GOT3 (cell line): ENCODE results near the gene FGB.
A peak's percentile ranks its signal among the peaks of the same experiment; 100 is the strongest.

ENCODE experiments used
- DNase-seq: peaks from one replicate; lab custom pipeline; 2025; ENCODE audit warnings: mixed read lengths; lab: John Stamatoyannopoulos, UW

The FGB gene

DNA sequence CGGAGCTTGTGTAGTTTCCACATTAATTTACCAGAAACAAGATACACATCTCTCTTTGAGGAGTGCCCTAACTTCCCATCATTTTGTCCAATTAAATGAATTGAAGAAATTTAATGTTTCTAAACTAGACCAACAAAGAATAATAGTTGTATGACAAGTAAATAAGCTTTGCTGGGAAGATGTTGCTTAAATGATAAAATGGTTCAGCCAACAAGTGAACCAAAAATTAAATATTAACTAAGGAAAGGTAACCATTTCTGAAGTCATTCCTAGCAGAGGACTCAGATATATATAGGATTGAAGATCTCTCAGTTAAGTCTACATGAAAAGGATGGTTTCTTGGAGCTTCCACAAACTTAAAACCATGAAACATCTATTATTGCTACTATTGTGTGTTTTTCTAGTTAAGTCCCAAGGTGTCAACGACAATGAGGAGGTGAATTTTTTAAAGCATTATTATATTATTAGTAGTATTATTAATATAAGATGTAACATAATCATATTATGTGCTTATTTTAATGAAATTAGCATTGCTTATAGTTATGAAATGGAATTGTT, at the start of gene FGB:
Gene FGB, plus strand, starts transcription at position 315 of the 558 bp plus-strand sequence. Its CDS starts 8 bp downstream, at position 323.
- DNase-seq = no peak

DNA sequence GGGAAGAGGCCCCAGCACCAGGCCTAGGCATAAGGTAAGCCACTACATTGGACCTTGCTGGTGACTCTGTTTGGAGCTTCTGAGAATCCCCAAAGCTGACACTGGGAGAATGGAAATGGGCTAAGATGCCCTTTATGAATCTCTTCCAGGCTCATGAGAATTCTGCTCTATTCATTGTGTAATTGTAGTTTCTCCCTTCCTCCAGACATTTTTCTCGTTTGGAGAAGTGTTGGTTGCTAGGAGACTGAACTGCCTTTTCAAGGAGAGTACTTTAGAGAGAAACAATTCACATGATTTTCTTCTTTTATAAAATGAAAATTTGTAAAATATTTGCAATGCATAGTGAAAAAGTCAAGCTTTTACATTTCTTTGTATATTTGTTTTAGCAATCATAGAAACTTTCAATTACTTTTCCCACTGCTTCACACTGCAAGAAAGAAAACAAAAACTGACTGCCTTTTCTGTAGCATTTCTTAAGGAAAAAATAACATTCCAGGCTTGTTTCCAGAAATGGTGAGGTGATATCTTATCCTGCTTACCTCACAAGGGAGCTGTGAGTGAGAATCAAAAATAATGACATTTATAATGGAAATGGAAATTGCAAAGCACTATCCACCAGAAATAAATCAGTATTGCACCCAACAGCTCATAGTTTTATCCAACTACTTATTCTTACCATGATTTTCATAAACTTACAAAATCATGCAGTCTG, 46.3 kb upstream of the FGB start:
- DNase-seq = no peak

DNA sequence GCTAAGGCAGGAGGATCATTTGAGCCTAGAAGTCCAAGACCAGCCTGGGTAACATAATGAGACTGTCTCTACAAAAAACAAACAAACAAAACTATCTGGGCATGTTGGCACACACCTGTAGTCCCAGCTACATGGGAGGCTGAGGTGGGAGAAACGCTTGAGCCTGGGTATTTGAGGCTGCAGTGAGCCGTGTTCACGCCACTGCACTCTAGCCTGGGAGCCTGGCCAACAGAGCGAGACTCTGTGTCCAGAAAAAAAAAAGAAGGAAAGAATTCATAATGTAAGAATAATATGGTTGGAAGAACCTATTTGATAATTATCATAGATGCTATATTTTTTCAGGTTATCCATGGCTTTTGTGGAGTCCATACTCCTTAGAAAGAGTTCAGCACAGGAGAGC, 45.2 kb upstream of the FGB start:
- DNase-seq = no peak

DNA sequence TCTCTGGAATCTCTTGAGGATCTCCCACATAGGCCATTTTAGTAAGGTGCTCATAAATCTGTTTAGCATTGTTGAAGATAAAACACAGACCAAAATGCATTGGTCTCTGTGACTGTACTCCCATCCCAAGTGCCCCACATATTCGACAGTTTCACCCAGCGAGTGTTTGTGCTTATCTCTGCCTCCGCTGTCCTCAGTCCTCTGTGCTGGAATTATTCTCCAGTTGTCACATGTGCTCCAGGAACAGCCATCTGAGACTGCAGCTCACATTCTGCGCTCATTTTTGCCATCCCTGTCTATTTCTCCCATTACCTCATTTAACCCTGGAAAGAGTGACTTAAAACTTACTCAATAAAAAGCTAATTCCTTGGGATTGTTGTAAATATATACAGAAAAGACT, 43.6 kb upstream of the FGB start:
- DNase-seq = no peak

DNA sequence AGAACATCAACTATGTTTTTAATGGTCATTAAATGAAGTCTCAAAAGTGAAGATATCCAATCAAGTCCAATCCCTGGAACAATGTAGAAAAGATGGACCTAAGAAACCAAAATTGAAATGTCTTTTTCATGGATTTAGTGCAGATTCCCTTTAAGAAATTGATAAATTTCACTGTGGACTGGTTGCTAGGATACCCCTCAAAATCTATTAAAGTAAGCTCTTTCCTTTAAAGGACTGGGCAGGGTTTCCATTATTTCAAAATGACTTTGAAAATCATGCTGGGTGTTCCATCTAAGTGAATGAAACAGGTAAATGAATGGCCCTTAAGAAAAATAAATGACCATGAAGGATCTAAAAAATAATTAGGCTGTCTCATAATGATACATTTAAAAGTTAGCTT, 41.2 kb upstream of the FGB start:
- no peak for DNase-seq

DNA sequence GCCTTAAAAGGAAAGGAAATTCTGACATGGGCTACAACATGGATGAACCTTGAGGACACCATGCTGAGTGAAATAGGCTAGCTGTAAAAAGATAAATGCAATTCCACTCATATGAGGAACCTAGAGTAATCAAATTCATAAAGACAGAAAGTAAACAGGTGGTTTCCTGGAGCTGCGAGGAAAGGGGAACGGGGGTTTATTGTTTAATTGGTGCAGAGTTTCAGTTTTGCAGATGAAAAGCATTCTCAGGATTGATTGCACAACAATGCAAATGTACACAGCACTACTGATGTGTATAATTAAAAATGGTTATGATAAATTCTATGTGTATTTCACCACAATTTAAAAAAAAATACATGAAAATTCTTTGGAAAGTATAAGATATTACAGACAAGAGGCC, 36.7 kb upstream of the FGB start:
- DNase-seq = no peak

DNA sequence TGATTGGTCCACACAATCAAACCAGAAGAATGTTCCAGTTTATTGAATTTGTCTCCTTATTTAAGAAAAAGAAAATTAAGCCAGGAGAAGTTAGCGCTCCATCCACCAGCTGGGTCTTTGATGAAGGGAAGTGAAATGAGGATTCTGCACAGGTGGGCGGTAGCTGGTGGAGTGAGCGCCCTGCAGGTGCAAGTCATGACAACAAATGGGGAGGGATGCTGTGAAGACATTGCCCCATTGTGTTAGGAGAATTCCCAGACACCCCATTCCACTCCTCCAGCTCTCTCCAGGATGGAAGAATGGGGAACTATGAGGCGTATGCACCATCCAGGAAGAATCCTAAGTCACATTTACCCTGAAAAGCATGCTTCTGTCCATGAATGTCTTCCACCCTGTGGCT, 35.5 kb upstream of the FGB start:
- no peak for DNase-seq

DNA sequence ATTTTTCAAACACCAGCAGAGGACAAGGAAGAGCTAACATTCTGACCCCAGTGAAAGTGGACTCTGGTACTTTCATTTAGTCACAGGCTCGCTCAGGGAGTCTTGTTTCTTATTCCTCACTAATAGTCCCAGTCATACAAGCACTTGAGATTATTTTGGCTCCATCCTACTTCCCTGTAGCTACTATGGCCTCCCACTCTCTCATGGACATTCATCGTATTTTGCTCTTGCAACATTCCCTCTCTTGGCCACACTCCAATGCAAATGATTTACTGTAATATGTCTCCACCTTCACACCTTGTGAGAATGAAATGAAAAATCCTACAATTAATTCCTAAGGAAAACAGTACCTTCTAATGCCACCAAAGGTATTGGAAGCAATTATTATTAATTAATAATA, 33.9 kb upstream of the FGB start:
- no peak for DNase-seq

DNA sequence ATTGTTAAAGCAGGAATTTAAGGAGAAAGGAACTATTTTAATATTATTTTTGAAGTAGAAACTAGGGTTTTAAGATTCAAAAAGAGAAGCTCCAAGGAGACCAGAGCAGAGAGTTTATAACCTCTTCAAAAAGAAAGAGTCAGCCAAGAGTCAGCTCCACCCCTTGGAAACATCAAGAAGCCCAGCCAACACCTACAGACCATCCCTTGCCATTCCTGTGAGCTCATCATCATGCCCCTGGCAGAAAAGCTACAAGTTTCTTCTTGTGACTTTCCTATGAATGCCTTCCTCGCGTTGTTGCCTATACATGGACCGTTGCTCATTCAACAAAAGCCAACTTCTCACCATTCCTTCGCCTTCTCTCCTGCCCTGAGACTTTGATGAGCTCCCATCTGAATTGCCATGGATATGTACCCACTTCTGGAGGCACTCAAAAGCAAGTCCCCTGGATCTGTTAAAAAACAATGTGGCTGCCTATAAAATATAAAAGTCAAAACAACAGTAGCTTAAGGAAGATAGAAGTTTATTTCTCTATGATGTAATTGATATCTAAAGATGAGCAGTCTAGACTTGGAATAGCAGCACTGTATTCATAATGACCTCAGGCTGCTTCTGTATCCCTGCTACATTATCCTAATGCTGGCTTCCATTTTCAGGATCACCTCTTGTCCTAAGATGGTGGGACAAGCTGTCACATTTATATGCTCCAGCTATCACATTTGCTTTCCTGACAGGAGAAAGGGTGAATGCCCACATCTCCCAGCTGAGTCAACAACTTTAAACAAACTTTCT, 32.9 kb upstream of the FGB start:
- no peak for DNase-seq

DNA sequence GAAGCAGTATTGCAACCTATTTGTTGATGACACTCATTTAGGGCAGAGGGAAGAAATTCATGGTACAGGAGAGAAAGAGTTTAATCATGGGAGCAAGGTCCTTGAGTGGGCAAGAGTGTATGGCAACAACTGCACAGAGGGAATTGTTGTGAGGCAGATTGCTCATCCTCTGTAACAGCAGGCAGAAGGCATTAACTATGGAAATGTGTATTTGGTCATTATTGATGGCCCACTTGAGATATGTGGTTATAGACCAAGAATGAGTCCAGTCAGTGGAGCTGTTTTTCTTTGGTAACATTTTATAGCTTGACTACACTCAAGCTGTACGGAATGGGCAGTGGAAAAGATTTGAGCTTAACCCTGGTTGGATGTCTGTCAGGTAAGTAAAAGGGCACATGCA, 28.5 kb upstream of the FGB start:
- DNase-seq = no peak

DNA sequence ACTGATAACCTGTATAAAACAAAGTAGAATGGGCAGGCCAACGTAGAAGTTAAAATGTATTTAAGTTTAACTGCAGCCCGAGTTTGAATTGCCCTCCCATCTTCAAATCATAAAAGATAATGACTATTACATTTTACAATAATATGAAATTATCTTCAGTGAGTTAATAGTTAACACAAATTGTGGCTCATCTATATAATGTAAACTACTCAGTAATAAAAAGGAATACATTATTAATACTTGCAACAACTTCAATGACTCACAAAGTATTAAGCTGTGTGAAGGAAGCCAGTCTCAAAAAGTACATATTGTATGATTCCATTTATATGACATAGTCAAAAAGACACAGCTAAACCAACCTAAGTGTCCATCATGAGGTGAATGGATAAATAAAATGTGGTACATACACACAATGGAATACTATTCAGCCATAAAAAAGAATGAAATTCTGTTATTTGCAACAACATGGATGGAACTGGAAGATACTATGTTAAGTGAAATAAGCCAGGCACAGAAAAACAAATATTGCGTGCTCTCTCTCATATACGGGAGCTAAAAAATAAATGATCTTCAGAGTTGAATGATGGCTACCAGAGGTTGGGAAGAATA, 20.4 kb upstream of the FGB start:
- no peak for DNase-seq

DNA sequence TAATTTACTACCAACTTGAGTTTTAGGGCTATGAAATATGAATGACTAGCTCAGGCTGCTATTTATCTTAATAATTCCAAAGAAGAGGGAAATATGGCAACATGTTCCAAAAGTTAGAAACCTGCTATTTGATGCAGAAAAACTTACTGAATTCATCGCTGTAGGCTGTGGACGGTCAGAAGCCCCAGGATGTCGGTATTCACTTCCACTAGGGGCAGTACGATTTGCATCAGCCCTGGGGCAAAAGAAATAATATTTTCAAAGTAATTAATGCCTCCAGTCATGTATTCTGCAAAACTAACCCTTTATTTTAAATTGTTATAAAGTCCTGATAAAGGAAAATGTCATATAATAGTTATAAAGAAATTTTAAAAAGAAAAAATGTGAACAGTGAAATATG, 17.1 kb upstream of the FGB start:
- no peak for DNase-seq

DNA sequence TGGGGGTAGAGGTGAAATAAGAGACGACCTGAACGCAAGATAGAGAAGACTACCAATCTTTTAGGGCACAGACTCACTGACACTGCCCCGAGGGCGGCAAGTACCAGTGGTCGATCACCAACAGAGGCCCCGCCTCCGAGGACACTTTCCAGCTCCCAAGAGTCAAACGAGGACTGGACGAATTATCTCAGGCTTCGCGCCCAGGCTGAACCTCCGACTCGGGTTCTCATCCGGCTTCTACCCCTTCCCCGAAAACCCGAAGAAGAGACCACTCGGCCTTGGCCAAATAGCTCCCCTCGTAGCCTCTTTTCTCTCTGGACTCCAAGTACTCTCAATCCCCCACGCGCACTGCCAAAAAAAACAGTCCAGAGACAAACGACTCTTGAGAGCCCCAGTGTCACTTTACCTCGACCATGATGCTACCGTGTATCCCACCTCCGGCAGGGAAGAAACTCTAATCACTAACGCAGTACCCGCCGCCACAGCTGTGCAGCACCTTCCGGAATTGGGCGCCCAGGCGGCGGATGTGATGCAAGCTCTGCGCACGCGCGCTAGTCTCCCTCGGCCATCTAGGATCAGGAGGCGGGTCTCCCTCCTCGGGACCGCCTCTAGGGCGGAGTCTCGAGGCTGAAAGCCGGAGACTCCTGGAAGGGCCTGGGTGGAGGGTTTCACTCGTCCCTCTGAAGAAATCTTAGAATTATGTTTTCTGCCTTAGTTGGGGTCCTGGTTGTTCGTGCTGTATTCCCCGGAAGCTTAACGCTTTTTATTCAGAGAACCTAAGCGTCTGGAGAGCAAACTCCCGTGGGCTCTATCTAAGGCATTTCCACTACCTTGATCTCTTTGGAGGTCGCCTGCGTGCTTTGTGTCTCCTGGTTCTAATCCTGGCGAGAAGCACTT, 12.7 kb upstream of the FGB start, which contains the start of gene PLRG1:
Gene PLRG1, minus strand, starts transcription at position 507 of the 897 bp plus-strand sequence. Its CDS starts 92 bp downstream, at position 415.
- DNase-seq = peak; percentile 57

DNA sequence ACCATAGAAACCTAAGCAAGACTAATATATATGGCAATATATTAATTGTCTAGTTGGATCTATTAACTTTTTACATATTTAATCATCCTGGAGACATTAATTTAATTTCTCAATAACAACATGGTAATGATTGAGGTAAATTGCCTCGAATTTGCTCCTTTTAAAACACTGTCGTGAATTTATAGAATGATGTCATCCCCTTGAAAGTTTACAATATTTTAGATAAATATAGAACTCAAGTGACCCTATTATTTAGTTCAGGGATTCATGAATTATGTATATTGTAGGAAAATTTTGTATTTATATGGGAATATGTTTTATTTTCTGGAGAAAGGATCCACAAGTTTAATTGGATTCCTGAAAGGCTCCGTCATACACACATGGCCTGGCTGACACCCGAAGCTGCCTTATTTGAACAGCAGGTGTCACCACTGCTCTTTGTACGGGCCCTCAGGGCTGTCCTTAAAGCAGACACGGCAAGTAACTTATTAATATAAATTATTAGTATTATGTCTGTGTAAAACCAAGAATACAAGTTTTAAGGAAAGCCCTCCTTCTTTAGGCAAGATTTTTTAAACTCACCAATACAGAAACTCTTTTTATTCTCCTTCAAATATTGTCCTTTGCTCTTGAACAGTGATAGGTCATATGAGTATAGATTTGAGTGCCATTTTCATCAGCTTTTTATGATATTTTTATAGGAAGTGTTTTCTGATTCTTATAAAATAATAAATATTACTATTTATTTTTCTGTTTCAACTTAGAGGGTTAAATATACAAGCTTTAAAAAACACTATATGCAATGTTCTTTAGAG, 10.7 kb upstream of the FGB start:
- no peak for DNase-seq

DNA sequence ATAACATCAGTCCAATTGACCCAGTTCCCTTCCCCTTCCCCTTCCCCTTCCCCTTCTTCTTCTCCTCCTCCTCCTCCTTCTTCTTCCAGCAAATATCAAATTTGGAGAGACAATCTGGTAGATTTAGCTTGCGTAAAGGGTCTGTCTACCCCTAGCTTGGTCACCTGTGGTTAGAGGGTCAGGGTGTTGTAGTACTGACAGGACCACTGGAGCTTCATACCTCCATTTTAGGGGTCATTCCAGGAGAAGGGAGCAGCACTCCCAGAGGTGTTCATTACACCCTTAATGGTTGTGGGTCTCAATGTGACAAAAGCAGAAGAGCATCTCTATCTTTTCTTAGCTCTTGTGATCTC, 3.7 kb upstream of the FGB start:
- no peak for DNase-seq

DNA sequence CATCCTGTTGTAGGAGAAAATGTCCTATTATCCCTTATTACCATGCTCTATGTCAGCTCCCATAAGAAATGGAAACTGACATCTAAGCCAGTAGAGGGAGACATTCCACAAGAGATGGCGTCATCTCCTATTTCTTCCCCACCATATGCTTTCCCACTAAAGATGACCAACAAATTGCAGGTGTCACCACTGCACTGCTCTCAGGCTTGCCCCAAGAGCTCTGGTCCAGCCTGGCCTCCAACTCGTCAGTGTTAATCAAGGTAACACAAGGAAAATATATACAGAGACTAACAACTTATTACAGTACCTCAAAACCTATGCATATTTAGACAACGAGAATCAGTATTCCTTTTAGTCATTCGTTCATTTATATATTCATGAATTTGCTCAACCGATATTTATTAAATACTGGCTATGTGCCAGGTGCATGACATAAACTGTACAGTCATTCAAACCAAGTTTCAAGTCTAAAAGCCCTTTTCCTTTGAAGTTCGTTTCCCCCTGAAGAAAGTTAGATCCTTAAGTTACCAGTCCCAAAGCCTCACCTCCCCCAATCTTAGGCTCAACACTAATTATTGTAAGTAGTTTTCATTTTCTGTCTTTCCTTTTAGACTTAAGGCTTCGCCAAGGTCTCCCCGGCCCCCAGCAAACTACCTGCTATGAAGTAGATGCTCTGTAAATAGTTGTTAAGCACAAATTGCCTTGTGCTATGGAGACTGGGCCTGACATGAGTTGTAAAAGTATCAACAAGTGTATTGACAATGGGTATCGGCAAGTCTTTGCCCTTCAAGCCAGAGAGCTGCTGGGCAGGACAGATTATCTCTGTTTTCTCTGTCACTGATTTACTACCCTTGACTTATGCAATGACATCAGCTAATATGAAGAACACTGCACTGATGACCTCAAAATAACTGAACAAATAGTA, 3.1 kb upstream of the FGB start:
- no peak for DNase-seq

DNA sequence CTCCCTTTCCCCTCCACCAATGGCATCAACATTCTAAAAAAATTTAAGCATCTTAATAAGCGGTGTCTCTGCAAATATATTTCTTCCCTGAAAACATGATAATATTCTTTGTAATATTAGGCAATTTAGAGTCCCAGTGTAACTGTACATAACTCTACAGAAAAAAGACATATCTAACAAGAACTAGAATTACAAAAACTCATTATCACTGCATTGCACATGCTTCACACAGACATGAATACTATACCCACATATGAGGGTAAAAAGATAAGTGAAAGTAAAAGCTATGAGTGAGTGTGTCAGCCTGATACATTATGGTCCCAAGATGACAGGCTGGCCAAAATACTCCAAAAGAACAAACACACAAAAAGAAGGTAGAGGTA, 2.4 kb upstream of the FGB start:
- DNase-seq = no peak

DNA sequence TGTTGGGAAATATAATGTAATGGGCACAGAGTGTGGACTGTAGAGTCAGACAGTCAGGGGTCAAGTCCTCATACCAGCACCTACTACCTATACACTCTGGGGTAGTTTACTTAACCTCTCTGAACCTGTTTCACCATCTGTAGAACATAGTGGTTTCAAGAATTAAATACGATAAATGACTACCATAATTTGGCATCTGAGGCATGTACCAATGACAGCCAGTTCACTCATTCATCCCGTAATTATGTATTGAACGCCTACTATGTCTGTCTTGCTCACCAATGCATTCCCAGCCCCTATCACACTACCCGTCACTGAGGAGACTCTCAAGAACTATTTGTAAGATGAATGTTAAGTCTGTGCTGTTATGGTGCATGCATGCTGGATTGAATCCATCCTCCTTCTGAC, 2.0 kb upstream of the FGB start:
- DNase-seq = no peak

DNA sequence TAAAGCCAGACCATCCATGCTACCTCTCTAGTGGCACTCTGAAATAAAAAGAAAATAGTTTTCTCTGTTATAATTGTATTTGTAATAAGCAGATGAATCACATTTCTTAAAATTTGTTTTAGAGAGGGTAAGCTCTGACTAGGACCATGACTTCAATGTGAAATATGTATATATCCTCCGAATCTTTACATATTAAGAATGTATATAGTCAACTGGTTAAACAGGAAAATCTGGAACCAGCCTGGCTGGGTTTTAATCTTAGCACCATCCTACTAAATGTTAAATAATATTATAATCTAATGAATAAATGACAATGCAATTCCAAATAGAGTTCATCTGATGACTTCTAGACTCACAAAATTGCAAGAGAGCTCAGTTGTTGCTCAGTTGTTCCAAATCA, 1.5 kb downstream of the FGB start:
- DNase-seq = no peak

DNA sequence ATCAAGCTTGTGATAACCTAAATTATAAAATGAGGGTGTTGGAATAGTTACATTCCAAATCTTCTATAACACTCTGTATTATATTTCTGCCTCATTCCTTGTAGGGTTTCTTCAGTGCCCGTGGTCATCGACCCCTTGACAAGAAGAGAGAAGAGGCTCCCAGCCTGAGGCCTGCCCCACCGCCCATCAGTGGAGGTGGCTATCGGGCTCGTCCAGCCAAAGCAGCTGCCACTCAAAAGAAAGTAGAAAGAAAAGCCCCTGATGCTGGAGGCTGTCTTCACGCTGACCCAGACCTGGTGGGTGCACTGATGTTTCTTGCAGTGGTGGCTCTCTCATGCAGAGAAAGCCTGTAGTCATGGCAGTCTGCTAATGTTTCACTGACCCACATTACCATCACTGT, 2.9 kb downstream of the FGB start:
- DNase-seq = no peak
